ENCODE data around the gene CDH23. TPM values are rescaled to one million over a fixed set of nuclear protein-coding genes. Genes with fewer than 3 reads are reported as not detected.

CDH23 gene
- total and polyA plus RNA-seq, 8 donors, result 1.8 to 22.8 (median 3.0) TPM

- intact Hi-C loops (cut with DNase I), result no loop called here
- Histone ChIP-seq H3K27me3 (peaks cover 0 to 8% of the 10 kb centered on the region in 2 donors), H3K36me3 (no peaks in the 10 kb centered on the region), H3K4me3 (no peak overlapping the region), H3K9me3 (no peaks in the 10 kb centered on the region), H3K4me1 (no peaks in the 10 kb centered on the region), H3K27ac (no peak overlapping the region)
- no peak for ATAC-seq
- TF ChIP-seq CTCF (IDR thresholded peaks at IDR 0.05), result no peak
- DNase-seq, result peak in 1 of 4 donors; percentile 5
These were observed 125.9 kb downstream of the CDH23 start for GRCh38 chr10:71522442-71523144.

GRCh38 chr10:71523756-71524155, 127.0 kb downstream of the CDH23 start:
- ATAC-seq (no peak), DNase-seq (peak in 1 of 4 donors; percentile 17)
- H3K27ac ChIP-seq, result no peak overlapping the region
- no peak overlapping the region for H3K4me3 ChIP-seq
- intact Hi-C loops (cut with DNase I), result no loop called here
- no peak for TF ChIP-seq CTCF (IDR thresholded peaks at IDR 0.05)
- no peaks in the 10 kb centered on the region for H3K4me1 ChIP-seq
- peaks cover 0 to 8% of the 10 kb centered on the region in 2 donors for H3K27me3 ChIP-seq
- no peaks in the 10 kb centered on the region for H3K36me3 ChIP-seq
- no peaks in the 10 kb centered on the region for H3K9me3 ChIP-seq

- peak in 1 of 4 donors; percentile 7 for DNase-seq
- H3K36me3 ChIP-seq, result no peaks in the 10 kb centered on the region
- H3K4me3 ChIP-seq, result no peak overlapping the region
- peaks cover 0 to 8% of the 10 kb centered on the region in 2 donors for H3K27me3 ChIP-seq
- intact Hi-C loops (cut with DNase I), result no loop called here
- no peaks in the 10 kb centered on the region for H3K4me1 ChIP-seq
- ATAC-seq, result no peak
- no peak for TF ChIP-seq CTCF (IDR thresholded peaks at IDR 0.05)
- no peak overlapping the region for H3K27ac ChIP-seq
- no peaks in the 10 kb centered on the region for H3K9me3 ChIP-seq
These were observed 128.4 kb downstream of the CDH23 start for GRCh38 chr10:71525092-71525491.

- Histone ChIP-seq H3K4me3 (no peak overlapping the region), H3K9me3 (no peaks in the 10 kb centered on the region), H3K27me3 (peaks cover 0 to 8% of the 10 kb centered on the region in 2 donors), H3K27ac (no peak overlapping the region), H3K4me1 (no peaks in the 10 kb centered on the region), H3K36me3 (no peaks in the 10 kb centered on the region)
- DNase-seq (peak in 1 of 4 donors; percentile 60), ATAC-seq (no peak)
- no peak for TF ChIP-seq CTCF (IDR thresholded peaks at IDR 0.05)
- intact Hi-C loops (cut with DNase I), result no loop called here
These were observed 129.0 kb downstream of the CDH23 start for GRCh38 chr10:71525721-71526120.

GRCh38 chr10:71526653-71527052, 129.9 kb downstream of the CDH23 start:
- no peak for TF ChIP-seq CTCF (IDR thresholded peaks at IDR 0.05)
- Histone ChIP-seq H3K36me3 (no peaks in the 10 kb centered on the region), H3K27ac (no peak overlapping the region), H3K4me1 (no peaks in the 10 kb centered on the region), H3K27me3 (peaks cover 0 to 8% of the 10 kb centered on the region in 2 donors), H3K4me3 (no peak overlapping the region), H3K9me3 (no peaks in the 10 kb centered on the region)
- DNase-seq, result no peak
- ATAC-seq, result no peak
- intact Hi-C loops (cut with DNase I), result no loop called here
